HepG2 (cell line): ENCODE measurements around the gene PAFAH1B1. TPM values are rescaled to one million over a fixed set of nuclear protein-coding genes. Genes with fewer than 3 reads are reported as not detected.
A peak's percentile ranks its signal among the peaks of the same experiment; 100 is the strongest.

Experiments used
- ATAC-seq: fragments of 200-7000 bp; cut with Tn5 transposase; 3 replicates; pipeline ENCODE4 v1.9.1; 2020; ENCODE audit warnings: mild to moderate bottlenecking, moderate library complexity
- BruUV-seq: library from RNA; stranded (reverse); fragments of 400-500 nt; replicated peaks from 2 replicates; lab custom pipeline; 2021; lab: Mats Ljungman, UMichigan
- CTCF ChIA-PET: fragments of 300-600 bp; formaldehyde crosslinking; extraction: SDS; loops from one replicate; lab custom pipeline; 2021; ENCODE audit warnings: low total read pairs, inconsistent platforms, low intra/inter-chr PET ratio; lab: Yijun Ruan, JAX
- POLR2A ChIA-PET: fragments of 350-600 bp; sonication (Branson Sonifier 250); formaldehyde crosslinking; loops from one replicate; lab custom pipeline; 2020; ENCODE audit warnings: antibody characterized with exemption, inconsistent platforms; lab: Yijun Ruan, JAX
- DNase-seq: peaks from one replicate; pipeline ENCODE4 v3.0.0-alpha.2; 2015; ENCODE audit warnings: low spot score
- FAIRE-seq: peaks from 3 replicates; lab custom pipeline; 2011; peaks lifted over from hg19 to GRCh38; lab: Jason Lieb, UNC
- H2AFZ ChIP-seq: one replicate; pipeline ENCODE4 v1.6.1; 2011; ENCODE audit warnings: low read length, inconsistent platforms
- H3K27ac ChIP-seq: fragments of 300-600 bp; 3 replicates; pipeline ENCODE4 v1.8.0; 2011; ENCODE audit warnings: mixed run types, mild to moderate bottlenecking, mixed read lengths, low read length, inconsistent platforms; ENCODE audit not compliant: insufficient read depth; ENCODE audit errors: extremely low read length
- H3K27me3 ChIP-seq, 2 experiments: fragments of 200-600 bp in 1 of 2; 2 replicates in 1 of 2; 3 replicates in 1 of 2; pipeline versions ENCODE4 v1.6.0 to v1.8.0; 2011; ENCODE audit warnings: low read length in 2 of 2, mild to moderate bottlenecking in 2 of 2, moderate library complexity in 2 of 2, inconsistent platforms in 1 of 2; ENCODE audit not compliant: insufficient read depth in 2 of 2, control insufficient read depth in 1 of 2
- H3K36me3 ChIP-seq, 2 experiments: fragments of 200-600 bp in 1 of 2; replicated peaks in 1 of 2; 2 replicates in 1 of 2; 3 replicates in 1 of 2; pipeline versions ENCODE4 v1.5.1 to v1.8.0; 2011; ENCODE audit warnings: low read length in 2 of 2, inconsistent platforms in 1 of 2; ENCODE audit not compliant: insufficient read depth in 2 of 2, control insufficient read depth in 1 of 2
- H3K4me1 ChIP-seq: 2 replicates; pipeline ENCODE4 v1.5.1; 2012; ENCODE audit warnings: low read length, inconsistent platforms; ENCODE audit not compliant: insufficient read depth
- H3K4me2 ChIP-seq: 2 replicates; pipeline ENCODE4 v1.6.0; 2011; ENCODE audit warnings: low read depth, low read length, inconsistent platforms
- H3K4me3 ChIP-seq, 3 experiments: fragments of 200-600 bp in 1 of 3; sonication (generic), shearing (Covaris generic) in 1 of 3; replicated peaks in 1 of 3; 2 replicates each; pipeline ENCODE4 v1.5.1; 2011 to 2016; ENCODE audit warnings: low read length in 3 of 3, inconsistent platforms in 2 of 3, low read depth in 2 of 3, mild to moderate bottlenecking in 2 of 3, control low read depth in 1 of 3, mixed read lengths in 1 of 3; ENCODE audit not compliant: insufficient read depth in 1 of 3
- H3K79me2 ChIP-seq: one replicate; pipeline ENCODE4 v1.6.1; 2011; ENCODE audit warnings: low read length, inconsistent platforms; ENCODE audit not compliant: insufficient read depth
- H3K9ac ChIP-seq: 2 replicates; pipeline ENCODE4 v1.6.0; 2011; ENCODE audit warnings: mild to moderate bottlenecking, low read depth, low read length, inconsistent platforms; ENCODE audit not compliant: insufficient read depth
- H3K9me3 ChIP-seq: 2 replicates; pipeline ENCODE4 v1.5.1; 2012; ENCODE audit warnings: mild to moderate bottlenecking, low read length
- H4K20me1 ChIP-seq: 2 replicates; pipeline ENCODE4 v1.6.0; 2011; ENCODE audit warnings: inconsistent platforms, mild to moderate bottlenecking, low read length, moderate library complexity; ENCODE audit not compliant: insufficient read depth
- CERS6 ChIP-seq: sonication (generic); formaldehyde crosslinking; IDR thresholded peaks from 2 replicates; pipeline ENCODE4 v1.5.0; 2020; ENCODE audit warnings: missing genetic modification reagents
- CHCHD3 ChIP-seq: sonication (generic); formaldehyde crosslinking; IDR thresholded peaks from 2 replicates; pipeline ENCODE4 v1.8.0; 2022; ENCODE audit warnings: mild to moderate bottlenecking, missing genetic modification reagents, moderate library complexity
- FOSL2 ChIP-seq: sonication (generic); formaldehyde crosslinking; IDR thresholded peaks from 2 replicates; pipeline ENCODE4 v1.4.0; 2020; ENCODE audit warnings: missing genetic modification reagents
- TARDBP ChIP-seq: sonication (generic); formaldehyde crosslinking; IDR thresholded peaks from 2 replicates; pipeline ENCODE4 v1.8.0; 2022; ENCODE audit warnings: mild to moderate bottlenecking, missing genetic modification reagents
- TBX2 ChIP-seq: sonication (generic); formaldehyde crosslinking; IDR thresholded peaks from 2 replicates; pipeline ENCODE4 v1.5.0; 2020; ENCODE audit warnings: missing genetic modification reagents, mild to moderate bottlenecking, borderline replicate concordance
- XBP1 ChIP-seq: sonication (generic); formaldehyde crosslinking; IDR thresholded peaks from 2 replicates; pipeline ENCODE4 v1.5.0; 2020; ENCODE audit warnings: missing genetic modification reagents
- ZGPAT ChIP-seq: IDR thresholded peaks from 2 replicates; pipeline ENCODE4 v1.6.1; 2016; ENCODE audit warnings: mild to moderate bottlenecking
- ZNF430 ChIP-seq: sonication (generic); formaldehyde crosslinking; IDR thresholded peaks from 2 replicates; pipeline ENCODE4 v1.9.0; 2021; ENCODE audit warnings: mild to moderate bottlenecking, missing genetic modification reagents
- WGBS: methylation state at CpG from one replicate; pipeline ENCODE4 v1.1.6; 2017; ENCODE audit warnings: low lambda C conversion rate; 5-methylcytosine and 5-hydroxymethylcytosine counted together
- in situ Hi-C: cut with HindIII; loops from 2 replicates; pipeline ENCODE4 v1.10.0; 2017; ENCODE audit warnings: low pct_unique_long_range_greater_than_20kb; ENCODE audit not compliant: extremely low pct_ligation_motif_present
- intact Hi-C: fragments of 100-400 bp; cut with micrococcal nuclease; formaldehyde crosslinking; loops from one replicate; pipeline ENCODE4 v1.10.0; 2022; ENCODE audit not compliant: unreplicated experiment
- polyA plus RNA-seq, 8 experiments: library from polyadenylated mRNA; depleted of rRNA in 3 of 8; stranded (reverse) in 7 of 8; unstranded in 1 of 8; fragments of >200 nt; fragmentation: Illumina TruSeq in 4 of 8; extraction: Trizol in 4 of 8; gene quantifications; 2 replicates each; pipeline versions ENCODE4 v1.2.1 to v1.2.3, GENCODE V29; 2011 to 2016; ENCODE audit warnings: low read depth in 4 of 8, missing spikeins in 1 of 8, mixed read lengths in 1 of 8; ENCODE audit not compliant: insufficient read depth in 1 of 8
- total RNA-seq, 5 experiments: library from RNA; depleted of rRNA; stranded (reverse); fragments of >200 nt; fragmentation: Illumina TruSeq; extraction: Trizol; gene quantifications; 2 replicates each; pipeline ENCODE4 v1.2.3, GENCODE V29; 2016; ENCODE audit warnings: low read depth in 1 of 5
- TF ChIP-seq, protein P1 (sequence below): sonication (generic); formaldehyde crosslinking; IDR thresholded peaks from 2 replicates; pipeline ENCODE4 v1.4.0; 2020; ENCODE audit warnings: mild to moderate bottlenecking, low read depth, missing genetic modification reagents
- TF ChIP-seq, protein P2 (sequence below): sonication (generic); formaldehyde crosslinking; IDR thresholded peaks from 2 replicates; pipeline ENCODE4 v1.4.0; 2020; ENCODE audit warnings: missing genetic modification reagents

Gene PAFAH1B1
- total and polyA plus RNA-seq, 2 of the 13 experiments (the other 11 are each of a cell fraction or from before 2014, with no cell fraction given) = 46.0 to 64.9 TPM

- no peak overlapping the region for H3K4me2 ChIP-seq
- CTCF ChIA-PET = no interaction called here
- TF ChIP-seq, protein P1, sequence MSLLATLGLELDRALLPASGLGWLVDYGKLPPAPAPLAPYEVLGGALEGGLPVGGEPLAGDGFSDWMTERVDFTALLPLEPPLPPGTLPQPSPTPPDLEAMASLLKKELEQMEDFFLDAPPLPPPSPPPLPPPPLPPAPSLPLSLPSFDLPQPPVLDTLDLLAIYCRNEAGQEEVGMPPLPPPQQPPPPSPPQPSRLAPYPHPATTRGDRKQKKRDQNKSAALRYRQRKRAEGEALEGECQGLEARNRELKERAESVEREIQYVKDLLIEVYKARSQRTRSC (CRISPR knock-in tag) = no peak
- TF ChIP-seq CHCHD3 (CRISPR knock-in tag) = no peak
- TF ChIP-seq ZNF430 (CRISPR knock-in tag) = no peak
- TF ChIP-seq CERS6 (CRISPR knock-in tag) = no peak
- TF ChIP-seq TBX2 = no peak
- intact Hi-C loops = no loop called here
- POLR2A ChIA-PET = no interaction called here
- H3K9ac ChIP-seq = no peak overlapping the region
- no peak overlapping the region for H3K27ac ChIP-seq
- H3K27me3 ChIP-seq = no peaks in the 10 kb centered on the region
- H4K20me1 ChIP-seq = no peaks in the 10 kb centered on the region
- no peaks in the 10 kb centered on the region for H3K36me3 ChIP-seq
- no peak for FAIRE-seq
- DNase-seq = no peak
- in situ Hi-C loops = no loop called here
- WGBS = 55% methylated on average over 6 of the region's 6 CpGs
- no peak overlapping the region for H3K4me3 ChIP-seq
- H3K9me3 ChIP-seq = peaks cover 5% of the 10 kb centered on the region; the same call in 1 of the 2 replicates
- no peak overlapping the region for H2AFZ ChIP-seq
- no peak for ATAC-seq
- peaks cover 10% of the 10 kb centered on the region for H3K4me1 ChIP-seq
- no peaks in the 10 kb centered on the region for H3K79me2 ChIP-seq
- BruUV-seq = no TSS peak
Measured at GRCh38 chr17:2563543-2563942, 29.9 kb upstream of the PAFAH1B1 start.

GRCh38 chr17:2564877-2565276 lies 28.6 kb upstream of the PAFAH1B1 start:
- FAIRE-seq = no peak
- no peak overlapping the region for H3K4me3 ChIP-seq
- no peak overlapping the region for H3K4me2 ChIP-seq
- WGBS = 5% methylated on average over 5 of the region's 5 CpGs
- ATAC-seq = no peak
- H3K36me3 ChIP-seq = no peaks in the 10 kb centered on the region
- in situ Hi-C loops (no loop called here), intact Hi-C loops (no loop called here)
- POLR2A ChIA-PET = no interaction called here
- H3K9ac ChIP-seq = no peak overlapping the region
- no peaks in the 10 kb centered on the region for H3K27me3 ChIP-seq
- no TSS peak for BruUV-seq
- H3K79me2 ChIP-seq = no peaks in the 10 kb centered on the region
- DNase-seq = peak; percentile 30
- peaks cover 10% of the 10 kb centered on the region for H3K4me1 ChIP-seq
- H3K9me3 ChIP-seq = peaks cover 5% of the 10 kb centered on the region; the same call in 1 of the 2 replicates
- CTCF ChIA-PET = no interaction called here
- no peak overlapping the region for H3K27ac ChIP-seq
- no peak overlapping the region for H2AFZ ChIP-seq
- no peaks in the 10 kb centered on the region for H4K20me1 ChIP-seq
- TF ChIP-seq, protein P2, sequence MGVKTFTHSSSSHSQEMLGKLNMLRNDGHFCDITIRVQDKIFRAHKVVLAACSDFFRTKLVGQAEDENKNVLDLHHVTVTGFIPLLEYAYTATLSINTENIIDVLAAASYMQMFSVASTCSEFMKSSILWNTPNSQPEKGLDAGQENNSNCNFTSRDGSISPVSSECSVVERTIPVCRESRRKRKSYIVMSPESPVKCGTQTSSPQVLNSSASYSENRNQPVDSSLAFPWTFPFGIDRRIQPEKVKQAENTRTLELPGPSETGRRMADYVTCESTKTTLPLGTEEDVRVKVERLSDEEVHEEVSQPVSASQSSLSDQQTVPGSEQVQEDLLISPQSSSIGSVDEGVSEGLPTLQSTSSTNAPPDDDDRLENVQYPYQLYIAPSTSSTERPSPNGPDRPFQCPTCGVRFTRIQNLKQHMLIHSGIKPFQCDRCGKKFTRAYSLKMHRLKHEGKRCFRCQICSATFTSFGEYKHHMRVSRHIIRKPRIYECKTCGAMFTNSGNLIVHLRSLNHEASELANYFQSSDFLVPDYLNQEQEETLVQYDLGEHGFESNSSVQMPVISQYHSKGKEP (CRISPR knock-in tag) = no peak
- TF ChIP-seq XBP1 (CRISPR knock-in tag) (no peak), ZGPAT (CRISPR knock-in tag) (no peak), TARDBP (CRISPR knock-in tag) (no peak), TBX2 (peak; percentile 40; the same call in 1 of the 2 replicates), FOSL2 (CRISPR knock-in tag) (peak; percentile 57)
